Breast epithelium (tissue), 4 donors: Measurements from ENCODE around the gene UBE2O. TPM values are rescaled to one million over a fixed set of nuclear protein-coding genes. Genes with fewer than 3 reads are reported as not detected.

Experiments used
- DNase-seq, 2 donors: peaks; one replicate each; pipeline ENCODE4 v3.0.0-alpha.2; 2019; ENCODE audit warnings: low spot score in 2 of 2
- H3K27ac ChIP-seq, 2 donors: fragments of 200-600 bp; sonication (generic) in 1 of 2; one replicate each; pipeline ENCODE4 v1.5.1; 2016 to 2019; ENCODE audit warnings: mild to moderate bottlenecking in 1 of 2
- H3K27me3 ChIP-seq, 2 donors: fragments of 200-600 bp; sonication (generic) in 1 of 2; one replicate each; pipeline versions ENCODE4 v1.5.1 to v1.6.0; 2017 to 2019; ENCODE audit warnings: control low read depth in 1 of 2, mild to moderate bottlenecking in 1 of 2
- H3K36me3 ChIP-seq: fragments of 200-600 bp; one replicate; pipeline ENCODE4 v1.5.1; 2019
- H3K4me1 ChIP-seq, 2 donors: fragments of 200-600 bp; sonication (generic); one replicate each; pipeline ENCODE4 v1.5.1; 2016 to 2019; ENCODE audit warnings: control low read depth in 1 of 2
- H3K4me3 ChIP-seq, 3 donors: fragments of 200-600 bp; sonication (generic); 1 replicate in 2 of 3; 2 replicates in 1 of 3; pipeline ENCODE4 v1.5.1; 2016 to 2019; ENCODE audit warnings: mild to moderate bottlenecking in 3 of 3, moderate library complexity in 2 of 3
- H3K9me3 ChIP-seq, 2 donors: fragments of 200-600 bp; sonication (generic) in 1 of 2; one replicate each; pipeline ENCODE4 v1.5.1; 2016 to 2019; ENCODE audit warnings: control low read depth in 1 of 2
- POLR2A ChIP-seq: fragments of 450-650 bp; IDR thresholded peaks from one replicate; pipeline ENCODE4 v1.6.1; 2016; ENCODE audit warnings: antibody characterized with exemption, mild to moderate bottlenecking, moderate library complexity
- POLR2AphosphoS5 ChIP-seq, 3 donors: sonication (generic); formaldehyde crosslinking; IDR thresholded peaks; one replicate each; pipeline ENCODE4 v1.6.1; 2017; ENCODE audit warnings: antibody characterized with exemption in 3 of 3
- intact Hi-C: fragments of 100-400 bp; cut with DNase I; formaldehyde crosslinking; loops from one replicate; pipeline ENCODE4 v1.15.1; 2023; ENCODE audit warnings: low total_unique reads
- total RNA-seq, 3 donors: library from RNA; depleted of rRNA; stranded (reverse); fragments of >200 nt; gene quantifications; one replicate each; pipeline ENCODE4 v1.1.0, GENCODE V29; 2016
- TF ChIP-seq, protein P1 (sequence below), 3 donors: fragments of 450-650 bp; IDR thresholded peaks; one replicate each; pipeline ENCODE4 v1.5.1; 2016 to 2017; ENCODE audit warnings: antibody characterized with exemption in 3 of 3, mild to moderate bottlenecking in 3 of 3, moderate library complexity in 3 of 3

The UBE2O gene
- total RNA-seq, 3 donors from 2014 or later = 17.4 to 22.5 (median 17.7) TPM

DNA sequence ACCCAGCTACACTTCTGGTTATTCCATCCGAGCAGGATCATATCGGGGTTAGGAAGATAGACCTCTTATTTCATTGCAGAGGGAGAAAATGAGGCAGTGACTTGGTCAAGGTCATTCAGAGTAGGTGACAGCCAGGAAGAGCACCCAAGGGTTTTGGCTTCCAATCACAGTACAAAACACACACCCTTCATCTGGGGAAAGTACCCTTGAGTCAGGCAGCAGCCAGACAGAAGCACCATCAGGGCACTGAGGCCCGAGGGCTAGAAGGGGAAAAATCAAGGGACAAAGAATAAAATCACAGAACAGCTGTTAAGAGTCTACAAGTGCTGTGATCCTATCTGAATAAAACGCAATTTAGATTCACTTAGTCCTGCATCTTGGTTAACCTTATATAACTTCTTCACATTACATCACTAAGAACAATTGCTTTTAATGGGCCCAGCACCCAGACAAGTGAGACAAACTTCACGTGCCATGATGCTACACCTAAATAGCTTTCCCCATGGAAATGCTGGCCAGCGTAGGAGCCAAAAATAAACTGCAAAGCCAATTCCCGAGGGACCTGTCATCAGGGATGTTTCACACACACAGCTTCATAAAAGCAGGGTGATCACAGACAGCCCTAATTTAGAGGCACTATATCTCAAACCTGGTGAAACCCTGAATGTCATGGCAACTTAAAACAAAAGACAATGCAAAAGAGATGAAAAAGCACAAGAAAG lies 4.9 kb downstream of the UBE2O start:
- H3K27me3 ChIP-seq = no peaks in the 10 kb centered on the region
- intact Hi-C loops = no loop called here
- TF ChIP-seq, protein P1, sequence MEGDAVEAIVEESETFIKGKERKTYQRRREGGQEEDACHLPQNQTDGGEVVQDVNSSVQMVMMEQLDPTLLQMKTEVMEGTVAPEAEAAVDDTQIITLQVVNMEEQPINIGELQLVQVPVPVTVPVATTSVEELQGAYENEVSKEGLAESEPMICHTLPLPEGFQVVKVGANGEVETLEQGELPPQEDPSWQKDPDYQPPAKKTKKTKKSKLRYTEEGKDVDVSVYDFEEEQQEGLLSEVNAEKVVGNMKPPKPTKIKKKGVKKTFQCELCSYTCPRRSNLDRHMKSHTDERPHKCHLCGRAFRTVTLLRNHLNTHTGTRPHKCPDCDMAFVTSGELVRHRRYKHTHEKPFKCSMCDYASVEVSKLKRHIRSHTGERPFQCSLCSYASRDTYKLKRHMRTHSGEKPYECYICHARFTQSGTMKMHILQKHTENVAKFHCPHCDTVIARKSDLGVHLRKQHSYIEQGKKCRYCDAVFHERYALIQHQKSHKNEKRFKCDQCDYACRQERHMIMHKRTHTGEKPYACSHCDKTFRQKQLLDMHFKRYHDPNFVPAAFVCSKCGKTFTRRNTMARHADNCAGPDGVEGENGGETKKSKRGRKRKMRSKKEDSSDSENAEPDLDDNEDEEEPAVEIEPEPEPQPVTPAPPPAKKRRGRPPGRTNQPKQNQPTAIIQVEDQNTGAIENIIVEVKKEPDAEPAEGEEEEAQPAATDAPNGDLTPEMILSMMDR (IDR thresholded peaks at IDR 0.05) = no peak
- TF ChIP-seq POLR2A (no peak), POLR2AphosphoS5 (IDR thresholded peaks at IDR 0.05) (no peak)
- no peak overlapping the region for H3K27ac ChIP-seq
- no peaks in the 10 kb centered on the region for H3K9me3 ChIP-seq
- no peak overlapping the region for H3K4me3 ChIP-seq
- H3K36me3 ChIP-seq = no peaks in the 10 kb centered on the region
- H3K4me1 ChIP-seq = no peaks in the 10 kb centered on the region
- DNase-seq = no peak

DNA sequence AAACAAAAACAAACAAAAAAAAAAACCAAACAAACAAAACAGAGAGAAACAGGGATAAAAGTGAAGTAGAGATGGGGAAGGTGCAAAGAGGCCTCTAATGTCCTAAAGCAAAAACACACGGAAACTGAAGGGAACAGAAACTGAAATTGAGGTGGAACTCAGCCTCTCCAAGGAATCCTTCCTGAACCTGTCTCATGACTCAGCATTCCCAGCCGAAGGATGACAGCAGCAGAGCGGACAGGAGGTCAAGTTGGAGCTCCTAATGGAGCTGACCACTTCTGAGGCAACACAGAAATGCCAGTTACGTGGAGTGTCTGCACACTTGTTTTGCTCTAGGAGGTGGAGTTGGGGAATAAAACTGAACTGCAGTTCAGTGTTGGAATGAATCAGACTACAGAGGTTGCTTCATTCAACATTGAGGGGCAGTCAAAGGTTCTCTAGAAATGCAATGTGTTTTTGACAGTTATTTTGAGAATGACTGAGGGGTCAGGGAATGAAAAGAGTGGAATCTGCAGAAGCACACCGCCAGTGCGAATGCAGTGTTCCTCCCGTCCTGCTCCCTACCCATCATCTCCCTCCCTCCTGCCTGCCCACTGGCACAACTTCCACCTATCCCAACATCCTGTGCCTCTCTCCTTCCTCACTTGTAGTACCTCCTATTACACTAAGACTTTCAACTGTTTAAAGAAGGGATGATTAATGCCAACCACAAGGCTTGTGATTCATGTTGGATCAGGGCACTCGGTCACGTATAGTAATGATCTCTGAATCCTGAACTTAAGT lies 6.3 kb downstream of the UBE2O start:
- Histone ChIP-seq H3K4me1 (no peaks in the 10 kb centered on the region), H3K36me3 (no peaks in the 10 kb centered on the region), H3K9me3 (no peaks in the 10 kb centered on the region), H3K4me3 (no peak overlapping the region), H3K27ac (no peak overlapping the region), H3K27me3 (no peaks in the 10 kb centered on the region)
- no peak for DNase-seq
- intact Hi-C loops = no loop called here
- TF ChIP-seq POLR2AphosphoS5 (IDR thresholded peaks at IDR 0.05) (no peak), POLR2A (no peak)
- TF ChIP-seq, protein P1 (IDR thresholded peaks at IDR 0.05) = no peak

DNA sequence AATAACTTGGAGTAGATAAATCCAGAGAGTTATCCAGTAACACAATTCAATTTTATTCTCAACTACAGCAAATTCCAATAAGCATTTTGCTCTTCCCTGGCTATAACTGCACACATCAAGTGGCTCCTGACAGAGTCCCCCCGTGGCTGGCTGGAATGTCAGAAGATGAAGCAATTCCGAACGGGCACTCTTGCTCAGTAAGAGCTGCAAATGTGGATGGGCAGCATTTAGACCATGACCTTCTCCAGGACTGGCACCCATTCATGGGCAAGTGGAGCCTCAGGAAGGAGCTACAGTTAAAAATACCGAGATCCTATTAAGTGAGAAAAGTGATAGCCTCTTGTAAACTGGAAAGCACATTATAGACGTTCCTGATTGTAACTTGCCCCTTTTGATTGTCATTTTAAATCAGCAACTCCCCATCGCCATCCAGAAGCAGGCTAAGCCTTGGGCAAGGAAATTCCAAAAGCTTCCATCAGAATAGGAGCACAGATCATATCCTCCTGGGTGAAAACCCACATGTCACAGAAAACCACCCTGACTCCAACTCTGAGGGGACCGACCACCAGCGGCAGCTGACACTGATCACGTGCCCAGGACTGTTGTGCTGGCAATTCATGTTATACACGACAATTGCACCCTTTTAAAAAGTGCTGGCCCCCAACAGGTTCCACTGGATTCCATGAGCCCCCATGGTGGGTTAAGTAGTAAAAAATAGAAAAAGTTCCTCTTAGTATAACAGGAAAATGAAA lies 7.1 kb downstream of the UBE2O start:
- H3K36me3 ChIP-seq = no peaks in the 10 kb centered on the region
- H3K9me3 ChIP-seq = no peaks in the 10 kb centered on the region
- no peak overlapping the region for H3K27ac ChIP-seq
- DNase-seq = no peak
- no peak overlapping the region for H3K4me3 ChIP-seq
- H3K27me3 ChIP-seq = no peaks in the 10 kb centered on the region
- H3K4me1 ChIP-seq = no peaks in the 10 kb centered on the region
- intact Hi-C loops = no loop called here
- no peak for TF ChIP-seq POLR2AphosphoS5 (IDR thresholded peaks at IDR 0.05)

DNA sequence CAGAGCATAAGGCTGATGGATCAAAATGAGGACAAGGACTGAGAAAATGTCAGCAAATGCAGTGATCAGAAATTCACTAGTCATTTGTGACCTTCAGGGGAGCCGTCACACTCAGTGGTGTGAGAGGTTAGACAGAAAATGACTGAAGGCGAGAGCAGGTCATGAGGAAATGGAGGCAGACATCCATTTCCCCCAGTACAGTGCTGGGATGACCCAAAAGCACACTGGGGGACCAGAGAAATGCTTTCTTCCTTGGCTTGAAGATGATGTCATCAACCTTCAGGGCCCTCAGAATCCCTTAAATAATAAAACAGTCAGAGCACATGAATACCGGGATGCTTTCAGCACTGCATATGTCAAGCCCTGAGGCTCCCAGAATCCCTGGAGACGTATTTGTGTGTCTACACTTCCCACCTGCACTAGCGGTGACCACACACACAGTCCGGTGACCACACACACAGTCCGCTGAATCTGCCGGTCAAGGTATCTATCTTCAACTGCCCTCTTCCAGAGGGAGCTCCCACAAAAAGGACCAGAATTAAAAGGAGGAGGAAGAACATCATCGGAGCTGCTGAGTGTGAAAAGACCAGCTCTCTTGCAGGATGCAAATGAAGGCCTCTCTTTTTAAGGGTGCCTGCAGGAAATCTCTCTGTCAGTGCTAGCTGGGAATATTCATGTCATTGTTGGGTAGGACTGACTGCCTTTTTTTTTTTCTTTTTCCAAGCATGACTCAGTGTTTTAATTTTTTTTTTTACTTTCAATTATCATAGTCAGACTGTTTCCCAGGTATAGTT lies 8.2 kb downstream of the UBE2O start:
- H3K27me3 ChIP-seq = no peaks in the 10 kb centered on the region
- no peak overlapping the region for H3K4me3 ChIP-seq
- H3K4me1 ChIP-seq = no peaks in the 10 kb centered on the region
- intact Hi-C loops = no loop called here
- H3K9me3 ChIP-seq = no peaks in the 10 kb centered on the region
- DNase-seq = no peak
- TF ChIP-seq POLR2A (no peak), POLR2AphosphoS5 (IDR thresholded peaks at IDR 0.05) (no peak)
- TF ChIP-seq, protein P1 (IDR thresholded peaks at IDR 0.05) = no peak
- no peaks in the 10 kb centered on the region for H3K36me3 ChIP-seq
- no peak overlapping the region for H3K27ac ChIP-seq
